GM10248 (cell line): Measurements from ENCODE around the gene TMC5.

Experiments
- CTCF ChIA-PET: fragments of 300-600 bp; sonication (Branson Sonifier 250); formaldehyde crosslinking; extraction: SDS; loops from one replicate; lab custom pipeline; 2021; ENCODE audit warnings: antibody characterized with exemption; lab: Yijun Ruan, JAX
- POLR2A ChIA-PET: fragments of 350-650 bp; sonication (Branson Sonifier 250); formaldehyde crosslinking; extraction: SDS; loops from one replicate; lab custom pipeline; 2020; ENCODE audit warnings: antibody characterized with exemption; lab: Yijun Ruan, JAX
- DNase-seq: peaks from one replicate; pipeline ENCODE4 v3.0.0; 2012; ENCODE audit errors: extremely low spot score
- CTCF ChIP-seq: IDR thresholded peaks from 2 replicates; pipeline ENCODE4 v1.5.1; 2012; ENCODE audit warnings: mild to moderate bottlenecking, low read depth; ENCODE audit errors: extremely low read depth, missing control alignments, control extremely low read depth

TMC5 gene

GRCh38 chr16:19482291-19482690 lies 64.6 kb downstream of the TMC5 start:
- ChIA-PET POLR2A (no interaction called here), CTCF (no interaction called here)

DNA sequence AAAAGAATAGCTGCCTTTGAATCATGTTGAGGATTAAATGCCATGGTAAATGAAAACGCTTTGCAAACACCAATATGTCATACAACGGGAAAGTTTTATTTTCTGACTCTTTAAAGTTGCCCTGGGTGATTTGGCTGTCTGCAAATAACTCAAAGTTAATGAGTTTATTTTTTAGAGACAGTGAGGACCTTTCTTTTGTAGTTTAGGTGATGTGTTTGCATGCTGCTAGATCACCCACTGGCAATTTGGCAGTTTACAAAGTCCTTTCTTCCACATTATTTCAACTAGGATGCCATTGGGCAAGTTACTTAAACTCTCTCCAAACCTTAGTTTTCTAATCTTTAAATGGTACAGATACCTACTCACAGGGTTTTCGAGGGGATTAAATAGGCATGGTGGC lies 66.4 kb downstream of the TMC5 start:
- no peak for DNase-seq
- ChIA-PET POLR2A (no interaction called here), CTCF (no interaction called here)
- no peak for TF ChIP-seq CTCF

More at GRCh38 chr16:19482291-19482690, 64.6 kb downstream of the TMC5 start:
- DNase-seq, result no peak
- TF ChIP-seq CTCF, result no peak

- DNase-seq, result no peak
- no peak for TF ChIP-seq CTCF
- ChIA-PET CTCF (no interaction called here), POLR2A (no interaction called here)
These were observed 67.9 kb downstream of the TMC5 start for GRCh38 chr16:19485611-19486010.

DNA sequence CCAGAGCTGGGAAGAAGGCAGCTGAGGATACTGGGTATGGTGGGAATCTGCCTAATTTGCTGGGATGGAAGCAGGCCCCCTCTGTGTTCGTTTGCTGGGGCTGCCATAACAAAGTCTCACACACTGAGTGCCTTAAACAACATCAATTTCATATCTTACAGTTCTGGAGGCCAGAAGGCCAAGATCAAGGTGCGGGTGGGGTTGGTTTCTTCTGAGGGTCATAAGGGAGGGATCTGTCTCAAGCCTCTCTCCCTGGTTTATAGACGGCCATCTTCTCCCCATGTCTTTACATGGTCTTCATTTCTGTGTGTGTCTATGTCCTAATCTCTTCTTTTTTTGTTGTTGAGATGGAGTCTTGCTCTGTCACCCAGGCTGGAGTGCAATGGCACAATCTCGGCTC lies 68.4 kb downstream of the TMC5 start:
- ChIA-PET CTCF (no interaction called here), POLR2A (no interaction called here)
- DNase-seq, result no peak
- no peak for TF ChIP-seq CTCF

GRCh38 chr16:19486750-19487325 lies 69.2 kb downstream of the TMC5 start:
- no peak for DNase-seq
- ChIA-PET POLR2A (no interaction called here), CTCF (no interaction called here)
- no peak for TF ChIP-seq CTCF

DNA sequence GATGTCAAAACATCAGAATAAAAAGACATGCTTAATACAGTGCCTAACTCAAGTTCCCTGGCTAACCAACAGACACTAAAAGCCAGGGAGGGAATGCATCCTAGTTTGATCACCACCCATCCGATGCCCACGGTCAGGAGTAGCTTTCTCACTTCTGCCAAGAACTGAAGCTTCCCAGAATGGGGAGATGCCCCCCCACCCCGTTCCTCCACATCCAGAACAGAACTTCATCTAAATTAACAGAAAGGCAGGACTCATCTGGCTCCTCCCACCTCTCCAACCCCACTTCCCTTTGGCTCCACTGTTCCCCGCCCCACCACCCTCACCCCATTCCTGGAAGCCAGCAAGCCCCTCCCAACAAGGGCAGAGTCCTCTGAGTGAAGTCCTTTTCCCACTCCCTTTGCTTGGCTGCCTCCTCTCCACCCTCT lies 70.5 kb downstream of the TMC5 start:
- POLR2A ChIA-PET, result no interaction called here
- DNase-seq, result no peak
- CTCF ChIA-PET, result interaction anchor here (1.2 kb wide), 2 partner anchors 15 to 20 kb away, joined by 3 to 6 read pairs; no protein-coding TSS in a partner anchor
- TF ChIP-seq CTCF, result no peak
